SK-N-SH treated with all-trans-retinoic acid at 6 μM for 48 hours (cell line): Measurements from ENCODE around the gene CPZ.

Experiments used
- ATAC-seq: fragments of 200-7000 bp; cut with Tn5 transposase; 3 replicates; pipeline ENCODE4 v1.9.1; 2020; ENCODE audit warnings: mild to moderate bottlenecking, moderate library complexity
- ARNTL ChIP-seq: fragments of 450-650 bp; formaldehyde crosslinking; IDR thresholded peaks from 2 replicates; pipeline ENCODE4 v1.5.0; 2020; ENCODE audit warnings: low read depth, mild to moderate bottlenecking, moderate library complexity, borderline replicate concordance
- BACH2 ChIP-seq: fragments of 250-450 bp; sonication (Bioruptor Pico); IDR thresholded peaks from 2 replicates; pipeline ENCODE4 v1.9.0; 2021; ENCODE audit warnings: mild to moderate bottlenecking, borderline replicate concordance
- CREB5 ChIP-seq: fragments of 250-450 bp; sonication (Bioruptor Pico); IDR thresholded peaks from 2 replicates; pipeline ENCODE4 v1.5.1; 2020; ENCODE audit warnings: low read depth, mild to moderate bottlenecking, moderate library complexity
- CSDC2 ChIP-seq: fragments of 250-450 bp; sonication (Bioruptor Pico); IDR thresholded peaks from 2 replicates; pipeline ENCODE4 v1.5.0; 2020; ENCODE audit warnings: mild to moderate bottlenecking, moderate library complexity
- ESRRG ChIP-seq: fragments of 250-450 bp; sonication (Bioruptor Pico); IDR thresholded peaks from 2 replicates; pipeline ENCODE4 v1.6.1; 2021; ENCODE audit warnings: mild to moderate bottlenecking
- GLIS3 ChIP-seq: fragments of 250-450 bp; sonication (Bioruptor Pico); IDR thresholded peaks from 2 replicates; pipeline ENCODE4 v1.5.0; 2020; ENCODE audit warnings: mild to moderate bottlenecking, moderate library complexity
- ISL1 ChIP-seq: fragments of 250-450 bp; sonication (Bioruptor Pico); IDR thresholded peaks from 2 replicates; pipeline ENCODE4 v2.1.2; 2022; ENCODE audit warnings: mild to moderate bottlenecking, moderate library complexity
- OSR1 ChIP-seq: fragments of 250-450 bp; sonication (Bioruptor Pico); IDR thresholded peaks from 2 replicates; pipeline ENCODE4 v1.8.0; 2022; ENCODE audit warnings: moderate library complexity, mild to moderate bottlenecking, inconsistent platforms
- PATZ1 ChIP-seq: fragments of 250-450 bp; sonication (Bioruptor Pico); IDR thresholded peaks from 2 replicates; pipeline ENCODE4 v1.8.0; 2020; ENCODE audit warnings: mild to moderate bottlenecking, moderate library complexity, borderline replicate concordance
- POU6F1 ChIP-seq: fragments of 250-450 bp; sonication (Bioruptor Pico); IDR thresholded peaks from 2 replicates; pipeline ENCODE4 v1.8.0; 2021; ENCODE audit warnings: low read depth, mild to moderate bottlenecking, moderate library complexity, borderline replicate concordance
- PPARA ChIP-seq: fragments of 250-450 bp; sonication (Bioruptor Pico); IDR thresholded peaks from 2 replicates; pipeline ENCODE4 v1.5.0; 2020; ENCODE audit warnings: mild to moderate bottlenecking, borderline replicate concordance
- RARB ChIP-seq: fragments of 250-450 bp; sonication (Bioruptor Pico); IDR thresholded peaks from 2 replicates; pipeline ENCODE4 v1.8.0; 2021; ENCODE audit warnings: mild to moderate bottlenecking, moderate library complexity
- TCF4 ChIP-seq: fragments of 250-450 bp; sonication (Bioruptor Pico); IDR thresholded peaks from 2 replicates; pipeline ENCODE4 v1.8.0; 2021; ENCODE audit warnings: mild to moderate bottlenecking, moderate library complexity, borderline replicate concordance
- TOX ChIP-seq: fragments of 250-450 bp; sonication (Bioruptor Pico); IDR thresholded peaks from 2 replicates; pipeline ENCODE4 v1.8.0; 2021; ENCODE audit warnings: mild to moderate bottlenecking, moderate library complexity, borderline replicate concordance
- TSHZ2 ChIP-seq: fragments of 250-450 bp; sonication (Bioruptor Pico); IDR thresholded peaks from 2 replicates; pipeline ENCODE4 v1.5.0; 2020; ENCODE audit warnings: mild to moderate bottlenecking, moderate library complexity
- ZC3H10 ChIP-seq: fragments of 250-450 bp; sonication (Bioruptor Pico); IDR thresholded peaks from 2 replicates; pipeline ENCODE4 v1.5.1; 2021; ENCODE audit warnings: mild to moderate bottlenecking, moderate library complexity
- ZFP3 ChIP-seq: fragments of 250-450 bp; sonication (Bioruptor Pico); IDR thresholded peaks from 2 replicates; pipeline ENCODE4 v1.5.0; 2020; ENCODE audit warnings: mild to moderate bottlenecking, moderate library complexity
- ZFP30 ChIP-seq: fragments of 450-650 bp; formaldehyde crosslinking; IDR thresholded peaks from 2 replicates; pipeline ENCODE4 v1.5.0; 2022; ENCODE audit warnings: mild to moderate bottlenecking, moderate library complexity
- ZNF565 ChIP-seq: fragments of 450-650 bp; formaldehyde crosslinking; conservative IDR thresholded peaks from 2 replicates; pipeline ENCODE4 v1.5.0; 2020; ENCODE audit warnings: low read depth, mild to moderate bottlenecking, moderate library complexity
- ZNF70 ChIP-seq: fragments of 450-650 bp; formaldehyde crosslinking; IDR thresholded peaks from 2 replicates; pipeline ENCODE4 v1.5.0; 2020; ENCODE audit warnings: mild to moderate bottlenecking, moderate library complexity
- ZNF8 ChIP-seq: fragments of 450-650 bp; formaldehyde crosslinking; IDR thresholded peaks from 2 replicates; pipeline ENCODE4 v1.5.0; 2020; ENCODE audit warnings: mild to moderate bottlenecking, moderate library complexity

The CPZ gene

GRCh38 chr4:8597319-8597718 lies 4.8 kb downstream of the CPZ start:
- no peak; the same call in 2 of the 3 replicates for ATAC-seq
- TF ChIP-seq PATZ1: no peak
- no peak for TF ChIP-seq CREB5
- TF ChIP-seq GLIS3 (CRISPR knock-in tag): no peak
- no peak for TF ChIP-seq ISL1 (CRISPR knock-in tag)
- TF ChIP-seq ZFP3 (CRISPR knock-in tag): no peak
- TF ChIP-seq ZNF8: no peak
- peak; percentile 66 for TF ChIP-seq TCF4 (CRISPR knock-in tag)
- TF ChIP-seq ZNF565: no peak
- TF ChIP-seq, all 23 proteins: peak for 1

- no peak for ATAC-seq
- TF ChIP-seq ZNF565 (no peak), TOX (CRISPR knock-in tag) (no peak), ESRRG (CRISPR knock-in tag) (no peak), BACH2 (no peak), OSR1 (CRISPR knock-in tag) (no peak), PATZ1 (no peak), CREB5 (no peak), ARNTL (CRISPR knock-in tag) (no peak), ZNF8 (no peak), RARB (no peak), ISL1 (CRISPR knock-in tag) (no peak), ZC3H10 (CRISPR knock-in tag) (no peak), PPARA (CRISPR knock-in tag) (no peak), ZNF70 (no peak), TSHZ2 (CRISPR knock-in tag) (no peak), ZFP30 (no peak), GLIS3 (CRISPR knock-in tag) (no peak), POU6F1 (CRISPR knock-in tag) (no peak), CSDC2 (CRISPR knock-in tag) (no peak)
Measured at GRCh38 chr4:8597791-8598190, 5.2 kb downstream of the CPZ start.
